ENCODE results near the gene MRPL58.

DNA sequence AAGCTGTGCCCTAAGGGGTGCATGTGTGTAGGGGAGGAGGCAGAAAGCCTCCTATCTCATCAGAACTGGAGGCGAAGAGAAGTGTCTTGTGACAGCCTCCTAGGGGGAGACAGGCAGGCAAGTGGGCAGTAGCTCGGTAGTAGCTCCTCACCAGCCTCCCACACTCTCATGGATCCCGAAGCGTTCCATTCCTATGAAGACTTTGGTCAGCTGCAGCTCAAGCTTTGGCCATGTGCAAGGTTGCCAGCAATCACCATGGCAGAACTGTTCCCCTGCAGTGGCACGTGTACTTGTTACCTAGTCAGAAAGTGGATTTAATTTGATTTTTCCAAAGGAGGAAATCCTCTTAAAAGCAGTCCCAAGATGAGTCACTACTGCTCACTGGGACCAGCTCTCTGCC, 6.7 kb downstream of the MRPL58 start:
- TF ChIP-seq, protein P1, sequence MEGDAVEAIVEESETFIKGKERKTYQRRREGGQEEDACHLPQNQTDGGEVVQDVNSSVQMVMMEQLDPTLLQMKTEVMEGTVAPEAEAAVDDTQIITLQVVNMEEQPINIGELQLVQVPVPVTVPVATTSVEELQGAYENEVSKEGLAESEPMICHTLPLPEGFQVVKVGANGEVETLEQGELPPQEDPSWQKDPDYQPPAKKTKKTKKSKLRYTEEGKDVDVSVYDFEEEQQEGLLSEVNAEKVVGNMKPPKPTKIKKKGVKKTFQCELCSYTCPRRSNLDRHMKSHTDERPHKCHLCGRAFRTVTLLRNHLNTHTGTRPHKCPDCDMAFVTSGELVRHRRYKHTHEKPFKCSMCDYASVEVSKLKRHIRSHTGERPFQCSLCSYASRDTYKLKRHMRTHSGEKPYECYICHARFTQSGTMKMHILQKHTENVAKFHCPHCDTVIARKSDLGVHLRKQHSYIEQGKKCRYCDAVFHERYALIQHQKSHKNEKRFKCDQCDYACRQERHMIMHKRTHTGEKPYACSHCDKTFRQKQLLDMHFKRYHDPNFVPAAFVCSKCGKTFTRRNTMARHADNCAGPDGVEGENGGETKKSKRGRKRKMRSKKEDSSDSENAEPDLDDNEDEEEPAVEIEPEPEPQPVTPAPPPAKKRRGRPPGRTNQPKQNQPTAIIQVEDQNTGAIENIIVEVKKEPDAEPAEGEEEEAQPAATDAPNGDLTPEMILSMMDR (conservative IDR thresholded peaks at IDR 0.05; ENCODE audit: low read length): no peak
- no peak for TF ChIP-seq EZH2phosphoT487 (IDR thresholded peaks at IDR 0.05; ENCODE audit: borderline replicate concordance, low read depth, low read length)

Data from OCI-LY7 (cell line).